Measurements from ENCODE around the gene ESCO1.

The ESCO1 gene

GRCh38 chr18:21490748-21491147 is 109.8 kb downstream of the ESCO1 start:
- no peak for DNase-seq (ENCODE audit: low spot score in 2 of 2)
- Histone ChIP-seq H3K4me3 (no peak overlapping the region), H3K36me3 (replicated peaks) (no peaks in the 10 kb centered on the region), H3K9me3 (no peaks in the 10 kb centered on the region), H3K4me1 (no peaks in the 10 kb centered on the region), H3K27me3 (ENCODE audit: low read depth) (no peaks in the 10 kb centered on the region)
- in situ Hi-C loops (cut with MboI; ENCODE audit: low sequenced_read_pairs), result no loop called here

DNA sequence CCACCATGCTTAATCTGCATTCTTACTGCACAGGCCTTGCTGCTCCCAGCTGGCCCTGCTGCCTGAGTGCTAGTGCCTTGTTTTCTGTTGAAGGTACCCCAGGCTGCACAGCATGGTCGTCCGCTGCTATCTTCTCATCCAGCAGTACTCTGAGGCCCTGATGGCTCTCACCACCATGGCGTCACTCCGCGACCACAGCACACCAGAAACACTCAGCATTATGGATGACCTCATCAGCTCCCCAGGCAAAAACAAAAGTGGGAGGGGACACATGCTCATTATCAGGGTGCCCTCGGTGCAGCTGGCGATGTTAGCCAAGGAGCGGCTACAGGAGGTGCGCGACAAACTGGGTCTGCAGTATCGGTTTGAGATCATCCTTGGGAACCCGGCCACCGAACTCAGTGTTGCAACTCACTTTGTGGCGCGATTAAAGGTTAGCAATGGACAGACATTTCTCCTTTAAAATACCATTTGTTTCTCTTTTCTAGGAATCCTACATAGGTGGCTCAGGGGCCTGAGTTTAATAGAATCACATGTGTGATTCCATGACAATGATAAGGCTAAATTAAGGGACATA is 110.5 kb downstream of the ESCO1 start:
- H3K36me3 ChIP-seq (replicated peaks), result no peaks in the 10 kb centered on the region
- no peaks in the 10 kb centered on the region for H3K27me3 ChIP-seq (ENCODE audit: low read depth)
- no peaks in the 10 kb centered on the region for H3K9me3 ChIP-seq
- no peak for DNase-seq (ENCODE audit: low spot score in 2 of 2)
- H3K4me3 ChIP-seq, result no peak overlapping the region
- H3K4me1 ChIP-seq, result peaks cover 4% of the 10 kb centered on the region
- in situ Hi-C loops (cut with MboI; ENCODE audit: low sequenced_read_pairs), result no loop called here

- peaks cover 11% of the 10 kb centered on the region for H3K4me1 ChIP-seq
- in situ Hi-C loops (cut with MboI; ENCODE audit: low sequenced_read_pairs), result no loop called here
- DNase-seq (ENCODE audit: low spot score in 2 of 2), result peak; percentile 35 to 70
These were observed 111.3 kb downstream of the ESCO1 start for GRCh38 chr18:21489119-21489750.

DNA sequence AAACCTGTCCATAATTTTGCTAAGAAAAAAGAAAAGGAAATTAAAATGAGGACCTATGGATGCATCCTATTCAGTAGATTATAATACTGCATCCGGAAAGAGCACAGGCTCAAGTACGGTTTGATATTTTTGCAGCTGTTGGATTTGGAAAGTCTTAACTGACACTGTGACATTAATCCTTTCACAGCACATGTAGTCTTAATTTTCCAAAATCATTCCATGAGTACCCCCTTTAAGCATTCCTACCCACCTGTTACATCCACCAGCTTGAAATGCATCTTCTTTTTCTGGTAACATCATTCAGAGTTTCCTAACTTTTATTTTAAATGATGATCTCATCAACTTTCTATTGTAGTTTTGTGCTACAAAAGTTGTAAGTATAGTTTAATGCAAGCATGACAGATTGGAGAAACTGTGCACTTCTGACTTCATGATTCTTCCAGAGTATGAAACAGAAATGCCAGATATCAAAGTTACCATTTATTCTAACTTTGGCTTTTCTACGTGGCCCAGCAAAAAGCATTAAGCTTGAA is 113.5 kb downstream of the ESCO1 start:
- no peaks in the 10 kb centered on the region; the same call in 1 of the 2 replicates for H3K36me3 ChIP-seq (replicated peaks)
- in situ Hi-C loops (cut with MboI; ENCODE audit: low sequenced_read_pairs), result no loop called here

More at GRCh38 chr18:21489119-21489750, 111.3 kb downstream of the ESCO1 start:
- Histone ChIP-seq H3K27me3 (ENCODE audit: low read depth) (no peaks in the 10 kb centered on the region), H3K4me3 (no peak overlapping the region), H3K9me3 (no peaks in the 10 kb centered on the region), H3K36me3 (replicated peaks) (no peaks in the 10 kb centered on the region)

GRCh38 chr18:21484851-21485636 is 115.5 kb downstream of the ESCO1 start:
- in situ Hi-C loops (cut with MboI; ENCODE audit: low sequenced_read_pairs), result no loop called here
- Histone ChIP-seq H3K4me3 (no peak overlapping the region), H3K36me3 (replicated peaks) (no peaks in the 10 kb centered on the region; the same call in 1 of the 2 replicates), H3K27me3 (ENCODE audit: low read depth) (no peaks in the 10 kb centered on the region), H3K9me3 (no peaks in the 10 kb centered on the region), H3K4me1 (peaks cover 13% of the 10 kb centered on the region)
- DNase-seq (ENCODE audit: low spot score in 2 of 2), result peak in 1 of 2 experiments; percentile 33

More for the DNA sequence above, 113.5 kb downstream of the ESCO1 start:
- no peak for DNase-seq (ENCODE audit: low spot score in 2 of 2)
- no peak overlapping the region for H3K4me3 ChIP-seq
- H3K27me3 ChIP-seq (ENCODE audit: low read depth), result no peaks in the 10 kb centered on the region
- H3K4me1 ChIP-seq, result peaks cover 13% of the 10 kb centered on the region
- no peaks in the 10 kb centered on the region for H3K9me3 ChIP-seq

DNA sequence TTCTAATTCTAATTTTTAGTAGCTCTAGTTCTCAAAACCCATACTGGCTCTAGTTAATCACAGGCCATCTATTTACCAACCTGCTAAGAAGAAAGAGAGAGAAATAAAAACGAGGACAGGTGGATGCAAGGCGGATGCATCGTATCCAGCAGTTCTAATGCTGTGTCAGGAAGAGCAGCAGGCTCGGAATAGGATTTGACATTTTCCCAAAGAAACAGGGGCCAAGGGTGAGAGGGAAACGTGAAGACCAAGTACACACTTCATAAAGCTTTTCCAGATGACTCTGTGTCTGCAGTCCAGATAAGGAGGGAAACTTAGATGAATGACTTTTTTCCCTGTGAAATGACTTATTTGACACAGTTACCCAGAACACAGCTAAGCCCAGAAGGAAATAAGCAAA is 117.5 kb downstream of the ESCO1 start:
- in situ Hi-C loops (cut with MboI; ENCODE audit: low sequenced_read_pairs), result no loop called here
- Histone ChIP-seq H3K4me1 (peaks cover 13% of the 10 kb centered on the region), H3K27me3 (ENCODE audit: low read depth) (no peaks in the 10 kb centered on the region), H3K9me3 (no peaks in the 10 kb centered on the region), H3K4me3 (no peak overlapping the region), H3K36me3 (replicated peaks) (no peaks in the 10 kb centered on the region; the same call in 1 of the 2 replicates)
- no peak for DNase-seq (ENCODE audit: low spot score in 2 of 2)

DNA sequence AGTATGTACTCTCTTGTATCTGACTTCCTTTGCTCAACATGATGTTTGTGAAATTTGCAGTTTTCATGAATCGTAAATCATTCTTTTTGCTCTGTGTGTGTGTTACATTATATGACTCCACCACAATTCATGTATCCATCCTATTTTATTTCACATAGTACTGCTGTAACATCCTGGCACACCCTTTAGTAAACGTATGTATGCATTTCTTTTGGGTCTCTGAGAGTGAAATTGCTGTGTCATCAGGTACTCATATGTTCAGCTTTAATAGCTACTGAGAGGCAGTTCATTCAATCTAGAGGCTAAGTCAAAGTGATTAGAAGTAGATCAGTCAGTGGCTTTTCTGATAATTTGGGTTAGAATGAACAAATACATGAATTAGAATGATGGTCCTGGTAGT is 118.8 kb downstream of the ESCO1 start:
- no peak for DNase-seq (ENCODE audit: low spot score in 2 of 2)
- H3K9me3 ChIP-seq, result no peaks in the 10 kb centered on the region
- H3K27me3 ChIP-seq (ENCODE audit: low read depth), result no peaks in the 10 kb centered on the region
- in situ Hi-C loops (cut with MboI; ENCODE audit: low sequenced_read_pairs), result no loop called here
- H3K36me3 ChIP-seq (replicated peaks), result no peaks in the 10 kb centered on the region; the same call in 1 of the 2 replicates
- peaks cover 13% of the 10 kb centered on the region for H3K4me1 ChIP-seq
- no peak overlapping the region for H3K4me3 ChIP-seq

DNA sequence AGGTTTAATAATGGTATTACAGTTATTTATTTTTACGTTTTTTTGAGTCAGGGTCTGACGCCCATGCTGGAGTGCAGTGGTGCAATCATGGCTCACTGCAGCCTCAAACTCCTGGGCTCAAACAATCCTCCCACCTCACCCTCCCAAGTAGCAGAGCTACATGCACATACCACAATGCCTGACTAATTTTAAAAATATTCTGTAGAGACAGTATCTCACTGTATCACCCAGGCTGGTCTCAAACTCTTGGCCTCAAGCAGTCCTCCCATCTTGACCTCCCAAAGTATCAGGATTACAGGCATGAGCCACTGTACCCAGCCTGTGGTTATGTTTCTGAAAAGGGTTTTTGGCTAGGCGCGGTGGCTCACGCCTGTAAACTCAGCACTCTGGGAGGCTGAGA is 120.8 kb downstream of the ESCO1 start:
- Histone ChIP-seq H3K9me3 (no peaks in the 10 kb centered on the region), H3K27me3 (ENCODE audit: low read depth) (no peaks in the 10 kb centered on the region), H3K36me3 (replicated peaks) (no peaks in the 10 kb centered on the region; the same call in 1 of the 2 replicates), H3K4me1 (peaks cover 12% of the 10 kb centered on the region), H3K4me3 (no peak overlapping the region)
- in situ Hi-C loops (cut with MboI; ENCODE audit: low sequenced_read_pairs), result no loop called here
- no peak for DNase-seq (ENCODE audit: low spot score in 2 of 2)
